Measurements from ENCODE around the gene SCO2.

GRCh38 chr22:50531962-50532674 lies 6.7 kb upstream of the SCO2 start:
- TF ChIP-seq CTCF (conservative IDR thresholded peaks at IDR 0.05; ENCODE audit: low read length) (no peak), EZH2phosphoT487 (IDR thresholded peaks at IDR 0.05; ENCODE audit: borderline replicate concordance, low read depth, low read length) (no peak)

Measured in OCI-LY7 (cell line).